Nephron progenitor cell (in vitro differentiated cells): ENCODE results near the gene ANXA5.

Experiments used
- DNase-seq: peaks from one replicate; pipeline ENCODE4 v3.0.0; 2021
- H3K27ac Mint-ChIP-seq: 2 replicates; pipeline ENCODE4 v1.8.0; 2021; ENCODE audit warnings: mild to moderate bottlenecking, moderate library complexity, mixed read lengths
- H3K27me3 Mint-ChIP-seq: 2 replicates; pipeline ENCODE4 v1.8.0; 2021; ENCODE audit warnings: mild to moderate bottlenecking, low read depth, mixed read lengths; ENCODE audit not compliant: poor library complexity
- H3K36me3 Mint-ChIP-seq: 2 replicates; pipeline ENCODE4 v1.8.0; 2021; ENCODE audit warnings: low read depth, mixed read lengths
- H3K4me1 Mint-ChIP-seq: 2 replicates; pipeline ENCODE4 v1.8.0; 2021; ENCODE audit warnings: mixed read lengths
- H3K4me3 Mint-ChIP-seq: 2 replicates; pipeline ENCODE4 v1.8.0; 2021; ENCODE audit warnings: mild to moderate bottlenecking, moderate library complexity, mixed read lengths
- H3K9me3 Mint-ChIP-seq: 2 replicates; pipeline ENCODE4 v1.8.0; 2021; ENCODE audit warnings: mild to moderate bottlenecking, moderate library complexity, mixed read lengths
- TF ChIP-seq, protein P1 (sequence below): fragments of 200-600 bp; sonication (generic); IDR thresholded peaks from 2 replicates; pipeline ENCODE4 v1.5.0; 2021; ENCODE audit warnings: antibody characterized with exemption

Gene ANXA5

DNA sequence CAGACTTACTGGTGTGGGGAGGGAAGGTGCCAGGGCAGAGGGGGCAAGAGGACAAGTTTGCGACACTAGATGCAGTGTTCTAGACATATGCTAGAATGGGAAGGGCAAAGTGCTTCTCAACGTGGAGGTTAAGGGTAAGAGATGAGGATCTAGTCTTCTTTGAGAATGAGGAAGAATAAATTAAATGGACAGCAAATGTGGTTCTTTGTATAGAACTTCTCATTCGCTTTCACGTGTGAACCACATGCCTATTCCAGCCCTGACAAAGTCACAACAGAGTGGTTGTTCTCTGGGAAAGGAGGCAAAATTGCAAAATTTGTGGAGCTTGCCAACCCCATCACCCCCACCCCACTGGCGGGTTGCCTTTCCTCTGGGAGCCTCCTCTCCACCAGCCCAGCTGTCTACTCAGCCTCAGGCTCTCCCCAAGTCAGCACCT, 1.5 kb upstream of the ANXA5 start:
- no peaks in the 10 kb centered on the region for H3K36me3 Mint-ChIP-seq
- TF ChIP-seq, protein P1, sequence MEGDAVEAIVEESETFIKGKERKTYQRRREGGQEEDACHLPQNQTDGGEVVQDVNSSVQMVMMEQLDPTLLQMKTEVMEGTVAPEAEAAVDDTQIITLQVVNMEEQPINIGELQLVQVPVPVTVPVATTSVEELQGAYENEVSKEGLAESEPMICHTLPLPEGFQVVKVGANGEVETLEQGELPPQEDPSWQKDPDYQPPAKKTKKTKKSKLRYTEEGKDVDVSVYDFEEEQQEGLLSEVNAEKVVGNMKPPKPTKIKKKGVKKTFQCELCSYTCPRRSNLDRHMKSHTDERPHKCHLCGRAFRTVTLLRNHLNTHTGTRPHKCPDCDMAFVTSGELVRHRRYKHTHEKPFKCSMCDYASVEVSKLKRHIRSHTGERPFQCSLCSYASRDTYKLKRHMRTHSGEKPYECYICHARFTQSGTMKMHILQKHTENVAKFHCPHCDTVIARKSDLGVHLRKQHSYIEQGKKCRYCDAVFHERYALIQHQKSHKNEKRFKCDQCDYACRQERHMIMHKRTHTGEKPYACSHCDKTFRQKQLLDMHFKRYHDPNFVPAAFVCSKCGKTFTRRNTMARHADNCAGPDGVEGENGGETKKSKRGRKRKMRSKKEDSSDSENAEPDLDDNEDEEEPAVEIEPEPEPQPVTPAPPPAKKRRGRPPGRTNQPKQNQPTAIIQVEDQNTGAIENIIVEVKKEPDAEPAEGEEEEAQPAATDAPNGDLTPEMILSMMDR: no peak
- peaks cover 27% of the 10 kb centered on the region for H3K4me1 Mint-ChIP-seq
- H3K27me3 Mint-ChIP-seq: peaks cover 5% of the 10 kb centered on the region
- H3K9me3 Mint-ChIP-seq: peaks cover 4% of the 10 kb centered on the region
- DNase-seq: no peak
- no peak overlapping the region for H3K27ac Mint-ChIP-seq
- H3K4me3 Mint-ChIP-seq: peak overlapping the region; percentile 88

GRCh38 chr4:121697564-121697963, 784 bp upstream of the ANXA5 start:
- Mint-ChIP-seq H3K4me1 (peaks cover 29% of the 10 kb centered on the region), H3K36me3 (peaks cover 2% of the 10 kb centered on the region), H3K4me3 (peak overlapping the region; percentile 88), H3K27me3 (peaks cover 5% of the 10 kb centered on the region), H3K9me3 (peaks cover 3% of the 10 kb centered on the region), H3K27ac (no peak overlapping the region)
- DNase-seq: no peak
- TF ChIP-seq, protein P1: no peak

GRCh38 chr4:121696170-121696580, 605 bp downstream of the ANXA5 start:
- TF ChIP-seq, protein P1: no peak
- no peaks in the 10 kb centered on the region for H3K27me3 Mint-ChIP-seq
- DNase-seq: peak; percentile 45
- H3K4me3 Mint-ChIP-seq: peak overlapping the region; percentile 98
- peaks cover 10% of the 10 kb centered on the region for H3K36me3 Mint-ChIP-seq
- no peaks in the 10 kb centered on the region for H3K9me3 Mint-ChIP-seq
- peak overlapping the region; percentile 98 for H3K27ac Mint-ChIP-seq
- peaks cover 41% of the 10 kb centered on the region for H3K4me1 Mint-ChIP-seq

DNA sequence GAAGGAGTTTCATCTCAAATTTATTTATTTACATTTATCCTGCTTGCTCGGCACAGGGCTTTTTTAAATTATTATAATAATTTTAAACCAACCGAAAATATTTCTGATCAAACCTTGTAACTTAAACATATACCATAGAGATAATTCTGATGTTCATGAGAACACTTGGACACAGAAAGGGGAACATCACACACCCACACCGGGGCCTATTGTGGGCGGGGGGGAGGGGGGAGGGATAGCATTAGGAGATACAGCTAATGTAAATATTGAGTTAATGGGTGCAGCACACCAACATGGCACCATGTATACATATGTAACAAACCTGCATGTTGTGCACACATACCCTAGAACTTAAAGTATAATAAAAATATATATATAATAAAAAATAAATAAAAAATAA, 2.9 kb downstream of the ANXA5 start:
- no peaks in the 10 kb centered on the region for H3K9me3 Mint-ChIP-seq
- peaks cover 10% of the 10 kb centered on the region for H3K36me3 Mint-ChIP-seq
- no peaks in the 10 kb centered on the region for H3K27me3 Mint-ChIP-seq
- no peak overlapping the region for H3K4me3 Mint-ChIP-seq
- H3K27ac Mint-ChIP-seq: no peak overlapping the region
- H3K4me1 Mint-ChIP-seq: peaks cover 41% of the 10 kb centered on the region
- TF ChIP-seq, protein P1: no peak
- no peak for DNase-seq

DNA sequence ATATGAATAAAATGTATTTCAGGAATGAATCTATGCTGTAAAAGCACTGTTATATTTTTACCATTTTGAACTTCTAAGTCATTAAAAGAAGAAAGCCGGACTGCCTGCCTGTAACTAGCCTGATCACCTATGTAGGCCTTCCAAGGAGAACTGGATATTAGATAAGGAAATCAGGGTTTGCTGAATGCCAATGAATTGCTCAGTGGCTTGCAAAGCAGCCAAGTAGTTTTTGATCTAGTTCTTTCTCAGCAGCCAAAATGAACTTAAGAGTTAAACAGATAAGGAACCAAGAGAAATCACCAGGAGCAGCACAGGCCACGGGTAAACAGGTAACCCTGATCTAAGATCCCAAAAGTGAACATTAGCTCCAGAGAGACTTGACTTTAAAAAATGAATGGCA, 3.3 kb downstream of the ANXA5 start:
- no peaks in the 10 kb centered on the region for H3K9me3 Mint-ChIP-seq
- peaks cover 10% of the 10 kb centered on the region for H3K36me3 Mint-ChIP-seq
- no peak for DNase-seq
- TF ChIP-seq, protein P1: no peak
- H3K27ac Mint-ChIP-seq: no peak overlapping the region
- no peaks in the 10 kb centered on the region for H3K27me3 Mint-ChIP-seq
- peaks cover 41% of the 10 kb centered on the region for H3K4me1 Mint-ChIP-seq
- H3K4me3 Mint-ChIP-seq: peak overlapping the region; percentile 10

DNA sequence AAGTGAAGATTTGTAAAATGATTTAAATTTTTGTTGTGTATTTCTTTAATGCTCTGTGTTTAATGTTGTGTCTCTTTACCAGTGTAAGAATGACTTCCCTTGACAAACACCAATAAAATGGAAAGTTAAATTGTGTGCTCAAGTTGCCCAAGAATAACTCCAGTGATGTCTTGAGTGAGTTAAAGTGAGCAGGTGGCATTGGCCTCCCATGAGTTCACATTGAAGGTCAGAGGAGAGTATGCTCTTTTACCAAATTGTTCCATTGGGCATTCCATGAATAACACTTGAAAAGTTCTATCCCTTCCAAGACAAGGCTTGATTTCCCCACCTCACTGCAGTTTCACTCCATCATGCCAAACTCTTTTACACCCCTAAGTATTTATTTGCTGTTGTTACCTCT, 4.5 kb downstream of the ANXA5 start:
- H3K27me3 Mint-ChIP-seq: no peaks in the 10 kb centered on the region
- no peaks in the 10 kb centered on the region for H3K9me3 Mint-ChIP-seq
- H3K36me3 Mint-ChIP-seq: peaks cover 10% of the 10 kb centered on the region
- no peak for DNase-seq
- TF ChIP-seq, protein P1: no peak
- H3K4me3 Mint-ChIP-seq: no peak overlapping the region
- peaks cover 32% of the 10 kb centered on the region for H3K4me1 Mint-ChIP-seq
- H3K27ac Mint-ChIP-seq: no peak overlapping the region
